ENCODE measurements around the gene BMF.

DNA sequence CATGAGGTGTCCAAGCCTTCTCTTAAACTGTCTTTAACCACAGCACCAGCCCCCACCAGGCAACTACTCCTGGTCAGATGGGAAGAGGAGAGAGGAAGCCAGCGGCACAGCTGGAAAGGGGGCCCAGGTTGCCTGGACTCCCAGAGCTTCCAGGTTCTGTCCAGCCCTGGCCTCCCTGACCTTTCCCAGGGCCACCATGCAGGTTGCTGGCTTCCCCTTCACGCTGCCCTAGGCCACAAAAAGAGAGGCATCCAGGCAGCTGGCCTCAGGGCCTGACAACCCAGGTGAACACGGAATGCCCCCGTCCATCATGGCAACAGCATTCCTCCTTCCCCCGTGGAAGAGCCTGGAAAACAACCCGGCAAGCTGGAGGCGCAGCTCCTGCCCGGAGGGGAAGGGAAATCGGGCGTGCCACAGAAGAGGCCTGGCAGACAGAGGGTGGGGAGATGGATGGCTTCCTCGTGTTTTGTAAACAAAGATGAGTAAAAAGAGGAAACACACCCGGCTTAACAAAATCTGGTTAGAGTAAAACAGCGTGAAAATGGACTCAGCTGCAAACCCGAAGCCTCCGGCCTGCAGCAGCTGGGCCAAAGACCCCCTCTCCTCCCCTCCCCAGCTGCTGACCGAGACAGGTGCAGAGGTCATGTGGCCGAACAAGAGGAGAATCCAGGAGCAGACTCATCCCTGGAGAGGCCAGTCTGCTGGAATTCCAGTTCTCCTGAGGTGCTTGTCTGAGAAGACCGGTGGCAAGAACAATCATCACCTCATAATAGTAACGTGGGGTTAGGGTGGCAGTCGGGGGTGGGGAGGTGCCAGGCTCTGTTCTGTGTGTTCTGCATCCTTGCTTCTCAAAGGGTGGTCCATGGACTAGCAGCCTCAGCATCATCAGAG is 15.5 kb downstream of the BMF start:
- TF ChIP-seq CTCF (IDR thresholded peaks at IDR 0.05; ENCODE audit: low read depth, low read length, poor library complexity, severe bottlenecking) (no peak), EZH2phosphoT487 (IDR thresholded peaks at IDR 0.05; ENCODE audit: borderline replicate concordance, low read length) (no peak)

Data from DOHH2 (cell line).